Esophagus muscularis mucosa (tissue), 3 donors: ENCODE results near the gene NDRG4.

Source experiments
- POLR2AphosphoS5 ChIP-seq, 2 donors: sonication (generic); formaldehyde crosslinking; IDR thresholded peaks; one replicate each; pipeline ENCODE4 v1.6.1; 2017; ENCODE audit warnings: antibody characterized with exemption in 2 of 2
- TF ChIP-seq, protein P1 (sequence below), 3 experiments: fragments of 200-600 bp in 2 of 3; fragments of 450-650 bp in 1 of 3; sonication (generic) in 2 of 3; IDR thresholded peaks; one replicate each; pipeline ENCODE4 v1.5.1; 2017 to 2019; ENCODE audit warnings: antibody characterized with exemption in 3 of 3, mild to moderate bottlenecking in 2 of 3, moderate library complexity in 1 of 3

DNA sequence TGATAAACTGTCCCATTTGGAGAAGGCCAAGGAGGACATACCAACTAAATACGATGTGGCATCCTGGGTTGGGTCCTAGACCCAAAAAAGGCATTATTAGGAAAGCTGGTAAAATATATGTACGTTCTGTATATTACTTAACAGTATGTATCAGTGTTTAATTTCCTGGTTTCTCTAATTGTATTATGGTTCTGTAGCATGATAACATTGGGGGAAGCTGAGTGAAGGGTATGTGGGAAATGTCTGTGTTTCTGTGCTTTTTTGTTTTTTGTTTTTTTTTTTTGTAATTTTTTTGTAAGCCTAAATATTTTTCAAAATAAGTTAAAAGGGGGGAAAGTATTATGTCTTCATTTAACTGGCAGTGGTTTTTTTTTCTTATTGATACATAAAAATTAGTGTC is 21.5 kb upstream of the NDRG4 start:
- TF ChIP-seq, protein P1, sequence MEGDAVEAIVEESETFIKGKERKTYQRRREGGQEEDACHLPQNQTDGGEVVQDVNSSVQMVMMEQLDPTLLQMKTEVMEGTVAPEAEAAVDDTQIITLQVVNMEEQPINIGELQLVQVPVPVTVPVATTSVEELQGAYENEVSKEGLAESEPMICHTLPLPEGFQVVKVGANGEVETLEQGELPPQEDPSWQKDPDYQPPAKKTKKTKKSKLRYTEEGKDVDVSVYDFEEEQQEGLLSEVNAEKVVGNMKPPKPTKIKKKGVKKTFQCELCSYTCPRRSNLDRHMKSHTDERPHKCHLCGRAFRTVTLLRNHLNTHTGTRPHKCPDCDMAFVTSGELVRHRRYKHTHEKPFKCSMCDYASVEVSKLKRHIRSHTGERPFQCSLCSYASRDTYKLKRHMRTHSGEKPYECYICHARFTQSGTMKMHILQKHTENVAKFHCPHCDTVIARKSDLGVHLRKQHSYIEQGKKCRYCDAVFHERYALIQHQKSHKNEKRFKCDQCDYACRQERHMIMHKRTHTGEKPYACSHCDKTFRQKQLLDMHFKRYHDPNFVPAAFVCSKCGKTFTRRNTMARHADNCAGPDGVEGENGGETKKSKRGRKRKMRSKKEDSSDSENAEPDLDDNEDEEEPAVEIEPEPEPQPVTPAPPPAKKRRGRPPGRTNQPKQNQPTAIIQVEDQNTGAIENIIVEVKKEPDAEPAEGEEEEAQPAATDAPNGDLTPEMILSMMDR (IDR thresholded peaks at IDR 0.05) = no peak
- TF ChIP-seq POLR2AphosphoS5 (IDR thresholded peaks at IDR 0.05) = no peak
